ENCODE results near the gene LRRC75A. TPM values are rescaled to one million over a fixed set of nuclear protein-coding genes. Genes with fewer than 3 reads are reported as not detected.
A peak's percentile ranks its signal among the peaks of the same experiment; 100 is the strongest.

LRRC75A gene
- total and polyA plus RNA-seq, 11 donors: 0.37 to 2.5 (median 0.85) TPM

GRCh38 chr17:16463358-16464302 lies 28.4 kb downstream of the LRRC75A start:
- WGBS, 4 donors: 47 to 65% (median 59%) methylated on average over 11 to 13 of the region's 13 CpGs
- DNase-seq (peak in 4 of 5 donors; percentile 60 to 73 (median 64)), ATAC-seq (peak; percentile 80 to 87 (median 84))
- H3K4me1 ChIP-seq: peaks cover 0 to 55% (median 19%) of the 10 kb centered on the region in 12 donors
- no peaks in the 10 kb centered on the region for H3K36me3 ChIP-seq
- TF ChIP-seq CTCF (IDR thresholded peaks at IDR 0.05) (peak in 7 of 12 donors; percentile 11 to 44 (median 17)), POLR2A (IDR thresholded peaks at IDR 0.05) (no peak)
- H3K27ac ChIP-seq: peak overlapping the region in 4 of 12 donors; percentile 13 to 60 (median 44)
- H3K4me3 ChIP-seq: no peak overlapping the region
- intact Hi-C loops (cut with DNase I): loop anchor here in 3 of 10 donors (2.0 kb wide), 3 partner anchors 29 to 57 kb away; partner anchors contain the start of gene LRRC75A (in 1 of the 3)
- no peaks in the 10 kb centered on the region for H3K27me3 ChIP-seq
- H3K9me3 ChIP-seq: no peaks in the 10 kb centered on the region

GRCh38 chr17:16462070-16462864 lies 29.7 kb downstream of the LRRC75A start:
- peaks cover 0 to 55% (median 19%) of the 10 kb centered on the region in 12 donors for H3K4me1 ChIP-seq
- intact Hi-C loops (cut with DNase I): loop anchor here in 3 of 10 donors (2.0 kb wide), 3 partner anchors 31 to 59 kb away; partner anchors contain the start of gene LRRC75A (in 1 of the 3)
- 86 to 91% (median 89%) methylated on average over 18 to 20 of the region's 20 CpGs for WGBS, 4 donors

GRCh38 chr17:16461606-16461866 lies 30.5 kb downstream of the LRRC75A start:
- ATAC-seq: no peak
- DNase-seq: no peak

More at GRCh38 chr17:16462070-16462864, 29.7 kb downstream of the LRRC75A start:
- TF ChIP-seq POLR2A (IDR thresholded peaks at IDR 0.05) (no peak), CTCF (IDR thresholded peaks at IDR 0.05) (no peak)
- DNase-seq (no peak), ATAC-seq (no peak)
- H3K27me3 ChIP-seq: no peaks in the 10 kb centered on the region
- no peaks in the 10 kb centered on the region for H3K9me3 ChIP-seq
- H3K36me3 ChIP-seq: no peaks in the 10 kb centered on the region
- H3K27ac ChIP-seq: no peak overlapping the region
- H3K4me3 ChIP-seq: no peak overlapping the region

More at GRCh38 chr17:16461606-16461866, 30.5 kb downstream of the LRRC75A start:
- TF ChIP-seq POLR2A (IDR thresholded peaks at IDR 0.05): no peak
- no peak for TF ChIP-seq CTCF (IDR thresholded peaks at IDR 0.05)
- no peak overlapping the region for H3K4me3 ChIP-seq
- H3K9me3 ChIP-seq: no peaks in the 10 kb centered on the region
- 97 to 100% (median 99%) methylated on average over 3 of the region's 3 CpGs for WGBS, 4 donors
- intact Hi-C loops (cut with DNase I): loop anchor here in 1 of 10 donors (1.0 kb wide), 1 partner anchor 9 kb away; no protein-coding TSS in a partner anchor
- peaks cover 0 to 55% (median 19%) of the 10 kb centered on the region in 12 donors for H3K4me1 ChIP-seq
- H3K36me3 ChIP-seq: no peaks in the 10 kb centered on the region
- H3K27ac ChIP-seq: no peak overlapping the region
- H3K27me3 ChIP-seq: no peaks in the 10 kb centered on the region

Measured in heart left ventricle (tissue), 16 donors.